T-helper 9 cell (primary cell): ENCODE results near the gene MAD1L1.

Source experiments
- DNase-seq: peaks from one replicate; pipeline ENCODE4 v3.0.0-alpha.2; 2020

Gene MAD1L1

GRCh38 chr7:1900847-1901246 is 331.9 kb downstream of the MAD1L1 start:
- no peak for DNase-seq

DNA sequence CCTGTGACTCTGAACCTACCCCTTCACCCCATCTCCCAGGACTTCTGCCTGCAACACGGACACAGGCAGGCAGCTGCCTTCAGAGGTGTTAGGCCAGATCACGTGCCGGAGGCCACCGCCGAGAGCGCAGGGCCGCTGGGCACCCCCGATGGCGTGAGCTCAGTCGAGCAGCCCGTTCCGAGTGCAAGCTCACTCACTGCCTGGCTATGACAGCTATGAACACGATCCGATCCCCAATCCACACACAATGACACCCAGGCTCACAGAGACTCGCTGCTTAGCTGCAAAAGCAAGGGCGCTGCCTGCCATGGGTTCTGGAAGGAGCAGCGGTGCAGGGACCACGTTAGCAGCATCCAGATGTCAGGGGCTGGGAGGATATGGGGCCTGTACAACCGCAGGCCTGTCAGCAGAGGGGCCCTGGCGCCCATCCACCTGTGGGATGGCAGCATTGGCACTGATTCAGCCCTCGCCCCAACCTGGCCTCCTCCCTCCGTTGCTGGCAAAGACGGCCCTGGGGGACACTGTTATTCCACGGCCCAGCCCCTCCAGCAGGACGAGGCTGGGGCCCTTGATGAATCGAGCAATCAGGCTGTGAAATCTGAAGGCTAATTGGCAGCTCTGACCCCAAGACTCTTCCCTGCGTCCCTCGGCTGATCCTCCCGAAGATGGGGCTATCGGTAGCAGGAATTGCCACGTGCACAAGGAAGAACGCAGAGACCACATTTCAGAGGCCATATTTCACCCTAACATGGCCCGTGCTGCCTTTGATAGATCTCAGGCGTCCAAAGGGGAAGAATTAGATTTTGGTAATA is 332.6 kb downstream of the MAD1L1 start:
- DNase-seq, result no peak

DNA sequence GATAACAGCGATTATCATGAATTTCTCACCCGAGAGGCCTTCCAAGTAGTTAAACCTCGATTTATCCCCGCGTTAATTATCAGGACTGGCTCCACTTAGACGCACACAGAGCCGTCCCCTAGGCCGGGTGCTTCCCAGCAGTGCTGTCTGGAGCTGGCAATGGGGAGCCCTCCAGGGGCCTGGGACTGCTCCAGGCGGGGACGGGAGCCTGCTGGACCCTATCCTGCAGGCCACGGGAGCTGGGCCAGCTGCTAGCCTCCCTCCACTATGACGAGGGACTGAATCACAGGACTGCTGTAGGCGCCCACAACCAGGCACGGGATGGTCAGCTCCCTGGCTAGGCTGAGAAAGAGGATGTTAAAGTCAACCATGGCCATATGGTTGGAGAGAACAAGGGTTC is 333.5 kb downstream of the MAD1L1 start:
- no peak for DNase-seq

DNA sequence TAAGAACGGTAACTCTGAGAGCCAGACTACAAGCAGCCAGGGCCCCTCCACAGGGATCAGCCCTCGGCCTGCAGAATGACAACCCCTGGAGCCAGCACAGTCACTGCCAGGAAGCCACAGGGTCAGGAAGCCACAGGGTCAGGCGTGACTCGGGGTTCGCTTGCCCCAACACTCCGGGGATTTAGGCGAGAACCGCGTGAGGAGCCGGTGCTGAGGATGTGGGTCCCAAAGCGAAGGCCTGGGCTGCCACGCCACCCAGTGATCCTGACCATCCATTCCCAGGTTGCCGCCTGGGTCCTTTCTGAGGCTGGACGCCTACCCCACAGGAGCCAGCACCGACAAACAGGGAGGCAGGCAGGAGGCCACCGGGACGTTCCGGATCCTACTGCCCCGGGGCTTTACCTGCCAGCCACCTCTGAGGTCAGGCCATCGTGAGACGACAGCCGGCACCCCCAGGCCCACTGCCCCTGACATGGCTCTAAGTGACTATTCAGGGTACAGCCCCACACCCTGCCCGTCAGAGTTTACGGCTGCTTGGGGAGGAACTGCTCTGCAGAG is 334.0 kb downstream of the MAD1L1 start:
- no peak for DNase-seq

DNA sequence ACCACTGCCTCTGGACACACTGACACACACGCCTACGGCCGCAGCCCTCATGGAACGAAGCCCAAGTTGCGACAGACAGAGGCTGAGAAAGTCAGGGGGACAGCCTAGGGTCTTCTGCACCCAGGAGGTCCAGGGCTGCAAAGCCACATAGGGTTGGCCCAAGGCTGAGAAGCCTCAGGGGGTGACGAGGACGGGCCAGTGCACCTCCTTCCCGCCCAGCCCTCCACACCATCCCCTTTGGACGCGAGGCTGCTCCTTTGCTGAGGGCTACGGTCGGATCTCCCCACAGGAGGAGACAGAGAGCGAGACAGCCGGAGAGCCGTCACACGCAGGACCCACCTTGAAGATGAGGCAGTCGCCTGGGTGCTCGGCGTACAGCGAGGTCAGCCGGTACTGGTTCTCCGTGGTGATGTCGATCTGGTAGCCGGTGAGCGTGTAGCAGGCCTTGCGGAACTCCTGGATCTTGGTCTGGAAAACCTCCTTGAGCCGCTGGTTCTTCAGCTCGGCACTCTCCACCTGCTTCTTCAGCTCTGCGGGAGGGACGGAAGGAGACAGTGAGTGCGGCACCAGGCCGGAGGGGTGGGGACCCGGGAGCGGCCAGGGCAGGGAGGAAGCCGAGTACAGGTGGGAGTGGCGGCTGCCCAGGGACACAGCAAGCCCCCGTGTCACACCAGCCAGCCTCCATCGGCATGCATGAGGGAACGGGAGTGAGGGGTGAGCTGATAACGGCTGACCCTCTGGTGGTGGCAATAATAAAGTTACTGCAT is 334.7 kb downstream of the MAD1L1 start:
- DNase-seq, result no peak

GRCh38 chr7:1897076-1897860 is 335.5 kb downstream of the MAD1L1 start:
- DNase-seq, result no peak

GRCh38 chr7:1895664-1896515 is 336.9 kb downstream of the MAD1L1 start:
- DNase-seq, result no peak

- no peak for DNase-seq
These were observed 337.7 kb downstream of the MAD1L1 start for GRCh38 chr7:1894906-1895663.

GRCh38 chr7:1894313-1894900 is 338.3 kb downstream of the MAD1L1 start:
- DNase-seq, result no peak

- no peak for DNase-seq
These were observed 339.3 kb downstream of the MAD1L1 start for GRCh38 chr7:1893451-1893850.

DNA sequence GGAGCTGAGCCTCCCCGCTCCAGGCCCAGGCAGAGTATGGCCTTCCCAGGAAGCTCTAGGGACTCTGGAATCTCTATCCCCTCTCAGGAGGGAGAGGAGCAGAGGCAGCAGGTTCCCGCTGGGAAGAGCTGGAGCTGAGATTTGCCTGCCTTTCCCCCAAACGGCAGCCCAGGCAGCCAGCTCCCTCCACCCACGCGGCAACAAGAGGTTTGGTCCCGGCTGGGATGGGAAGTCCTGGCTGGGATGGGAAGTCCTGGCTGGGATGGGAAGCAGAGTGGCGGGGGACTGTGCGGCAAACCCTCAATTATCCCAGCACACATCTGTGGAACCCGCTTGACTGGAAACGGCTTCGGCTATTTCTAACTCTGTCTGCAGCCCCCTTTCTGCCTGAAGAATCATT is 339.7 kb downstream of the MAD1L1 start:
- no peak for DNase-seq

DNA sequence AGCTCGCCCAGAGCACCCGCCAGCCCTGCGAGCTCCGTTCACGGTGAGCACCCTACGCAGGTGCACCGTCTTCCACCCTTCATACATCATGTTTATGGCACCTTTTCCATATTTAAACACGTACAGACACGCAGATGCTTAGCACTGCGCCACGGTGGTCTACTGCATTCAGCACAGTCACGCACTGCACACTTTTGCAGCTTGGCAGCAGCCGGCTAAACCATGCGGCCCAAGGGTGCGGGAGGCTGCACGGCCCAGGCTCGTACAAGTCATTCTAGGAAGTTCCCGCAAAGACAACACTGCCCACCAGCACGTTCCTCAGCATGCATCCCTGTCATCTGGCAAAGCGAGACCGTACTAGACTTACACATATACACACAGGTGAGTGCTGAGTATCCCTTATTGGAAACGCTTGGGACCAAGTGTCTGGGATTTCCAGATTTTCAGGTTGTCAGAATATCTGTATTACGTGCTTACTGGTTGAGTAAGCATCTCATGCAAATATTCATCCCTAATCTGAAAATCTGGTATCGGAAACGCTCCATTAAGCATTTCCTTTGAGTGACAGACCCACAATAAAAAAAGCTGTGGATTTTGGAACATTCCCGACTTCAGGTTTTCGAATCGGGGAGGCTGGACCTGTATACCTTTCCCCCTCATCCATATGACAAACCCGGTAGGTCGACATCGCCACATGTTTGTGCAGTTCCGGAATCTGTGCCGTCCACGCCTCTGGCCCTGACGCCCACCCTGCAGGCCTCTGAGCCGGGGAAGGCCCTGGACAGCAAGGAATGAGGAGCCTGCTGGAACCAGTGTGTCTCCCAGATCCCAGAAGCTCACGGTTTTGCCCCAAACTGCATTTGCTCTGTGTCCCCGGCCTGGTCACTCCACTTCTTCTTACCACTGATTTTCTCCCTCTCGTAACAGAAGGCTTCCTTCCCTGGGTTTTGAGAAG is 340.5 kb downstream of the MAD1L1 start:
- DNase-seq, result no peak

- DNase-seq, result no peak
These were observed 342.2 kb downstream of the MAD1L1 start for GRCh38 chr7:1890289-1891235.

DNA sequence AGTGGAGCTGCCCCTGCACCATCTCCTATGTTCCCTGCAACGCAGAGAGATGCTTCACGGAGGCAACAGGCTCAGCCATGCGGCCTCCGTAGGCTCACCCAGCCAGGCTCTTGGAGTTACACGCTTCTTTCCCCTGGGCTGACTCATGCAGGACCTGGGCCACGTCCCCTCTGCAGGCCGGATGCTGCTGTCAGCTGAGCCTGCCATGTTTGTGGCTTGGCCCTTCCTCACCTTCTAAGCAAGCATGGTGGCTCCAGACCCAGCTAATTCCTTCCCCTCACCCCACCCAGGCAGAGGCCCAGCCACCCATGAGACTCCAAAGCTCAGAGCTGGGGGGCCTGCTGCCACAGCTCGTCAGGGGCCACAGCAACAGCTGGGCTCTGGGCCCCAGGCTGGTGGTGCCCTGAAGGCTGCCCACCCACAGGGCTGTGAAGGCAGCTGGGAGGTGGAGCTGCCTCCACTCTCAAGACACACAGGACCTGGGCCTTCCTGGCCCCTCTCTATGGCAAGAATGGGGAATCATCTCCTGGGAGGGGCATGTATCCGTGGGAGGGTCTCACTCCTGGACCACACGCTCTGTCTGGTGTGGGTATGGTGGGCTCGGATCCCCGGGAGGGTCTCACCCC is 343.1 kb downstream of the MAD1L1 start:
- DNase-seq, result no peak

DNA sequence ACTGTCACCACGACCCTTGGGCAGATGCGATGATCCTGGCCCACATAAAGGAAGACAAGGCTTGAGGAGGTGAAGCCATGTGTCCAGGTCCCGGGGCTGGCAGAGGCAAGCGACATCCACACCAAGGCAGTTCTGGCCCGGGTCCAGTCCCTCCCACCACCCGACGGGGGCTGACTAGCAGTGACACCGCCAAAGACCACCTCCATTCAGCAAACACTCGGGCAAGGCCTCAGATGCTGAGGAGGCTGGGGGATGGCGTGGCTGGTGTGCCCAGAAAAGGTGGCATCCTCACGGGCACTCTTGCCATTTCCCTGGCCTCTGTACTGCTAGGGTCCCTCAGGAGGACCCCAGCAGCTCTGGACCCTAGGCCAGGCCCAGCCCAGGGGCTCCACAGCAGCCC is 343.7 kb downstream of the MAD1L1 start:
- DNase-seq, result no peak

GRCh38 chr7:1888425-1888824 is 344.3 kb downstream of the MAD1L1 start:
- no peak for DNase-seq

- DNase-seq, result no peak
These were observed 345.5 kb downstream of the MAD1L1 start for GRCh38 chr7:1887251-1887650.
